K562 treated with DMSO at 1 percent for 12 hours (cell line): ENCODE results near the gene LRRC8A. TPM values are rescaled to one million over a fixed set of nuclear protein-coding genes. Genes with fewer than 3 reads are reported as not detected.

Source experiments
- total RNA-seq: library from RNA; unstranded; fragments of 300-600 nt; gene quantifications from 2 replicates; pipeline ENCODE4 v1.2.3, GENCODE V29; 2022; ENCODE audit not compliant: insufficient read depth

LRRC8A gene
- total RNA-seq = 17.4 and 38.0 TPM in 2 replicates

GRCh38 chr9:128881884-128882676, at the start of gene LRRC8A, which contains the start of gene KYAT1:
LRRC8A (plus strand) TSS chr9:128882133; CDS start chr9:128907165, 25,032 bp downstream.
KYAT1 (minus strand) TSS chr9:128881950; CDS start chr9:128845405, 36,545 bp downstream.

GRCh38 chr9:128920381-128921058, 38.6 kb downstream of the LRRC8A start, which contains the start of gene PHYHD1:
PHYHD1 (plus strand) TSS chr9:128920982; CDS start chr9:128922324, 1,342 bp downstream.

DNA sequence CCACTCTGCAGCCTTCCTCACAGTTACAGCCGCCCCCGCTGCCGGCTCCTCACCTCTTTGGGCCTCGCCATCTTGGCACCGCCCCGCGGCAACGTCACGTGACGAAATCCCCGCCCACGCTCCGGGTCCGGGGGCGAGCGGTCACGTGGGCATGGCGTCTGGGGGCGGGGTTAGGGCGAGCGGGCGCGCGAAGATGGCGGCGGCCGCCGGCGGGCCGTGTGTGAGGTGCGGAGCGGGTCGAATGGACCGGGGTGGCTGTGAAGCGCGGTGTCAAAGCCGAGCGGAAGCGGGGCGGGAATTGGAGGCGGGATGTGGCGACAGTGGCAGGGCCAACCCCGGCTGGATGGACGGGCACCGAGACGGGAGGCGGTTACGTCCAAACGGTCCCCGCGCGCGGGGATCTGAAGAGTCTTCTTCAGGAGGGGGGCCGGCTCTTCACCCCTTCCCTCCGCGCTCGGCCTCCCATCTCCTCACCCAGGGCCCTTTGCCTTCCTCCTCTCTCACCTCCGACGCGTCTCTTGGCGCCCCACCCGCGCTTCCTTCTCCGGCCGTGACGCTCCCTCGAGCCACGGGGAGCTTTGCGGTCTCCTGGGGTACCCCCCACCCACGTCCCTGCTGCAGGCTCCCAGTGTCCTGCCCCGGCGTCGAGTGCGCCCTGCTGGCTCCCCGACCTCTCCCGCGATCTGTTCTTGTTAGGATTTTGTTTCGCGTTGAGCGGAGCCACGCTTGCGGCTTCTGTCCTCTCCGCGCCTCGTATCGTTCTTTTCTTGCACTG, 65.8 kb downstream of the LRRC8A start, which contains the start of the genes DOLK and NUP188:
Gene DOLK, minus strand, starts transcription at position 77 of the 775 bp plus-strand sequence. CDS start 300 bp downstream, outside the sequence.
Gene NUP188, plus strand, starts transcription at position 173 of the 775 bp plus-strand sequence. Its CDS starts 21 bp downstream, at position 194.

Other genes starting within 250 kb of the LRRC8A start
- 175 and 190 TPM in 2 replicates for gene DYNC2I2, start 225.3 kb upstream of the LRRC8A start, total RNA-seq
- gene SET, start 192.9 kb upstream of the LRRC8A start, total RNA-seq = 172 and 390 TPM in 2 replicates
- 28.5 and 37.6 TPM in 2 replicates for gene PKN3, start 179.6 kb upstream of the LRRC8A start, total RNA-seq
- gene ZDHHC12, start 158.0 kb upstream of the LRRC8A start, total RNA-seq = 58.5 and 76.0 TPM in 2 replicates
- 20.0 and 45.8 TPM in 2 replicates for gene ZER1, start 110.2 kb upstream of the LRRC8A start, total RNA-seq
- 21.6 and 48.2 TPM in 2 replicates for gene TBC1D13, start 94.9 kb upstream of the LRRC8A start, total RNA-seq
- 124 and 190 TPM in 2 replicates for gene ENDOG, start 63.6 kb upstream of the LRRC8A start, total RNA-seq
- gene SPOUT1, start 52.3 kb upstream of the LRRC8A start, total RNA-seq = 19.3 and 30.7 TPM in 2 replicates
- 16.6 and 21.0 TPM in 2 replicates for gene KYAT1, start 183 bp upstream of the LRRC8A start, total RNA-seq
- gene PHYHD1, start 38.8 kb downstream of the LRRC8A start, total RNA-seq = 2.3 TPM in 1 of 2 replicates, not detected in the other
- 14.8 and 20.1 TPM in 2 replicates for gene DOLK, start 65.5 kb downstream of the LRRC8A start, total RNA-seq
- 26.6 and 71.0 TPM in 2 replicates for gene NUP188, start 65.6 kb downstream of the LRRC8A start, total RNA-seq
- 52.4 and 58.2 TPM in 2 replicates for gene SH3GLB2, start 146.2 kb downstream of the LRRC8A start, total RNA-seq
- 14.9 and 35.6 TPM in 2 replicates for gene MIGA2, start 154.5 kb downstream of the LRRC8A start, total RNA-seq
- gene DOLPP1, start 199.0 kb downstream of the LRRC8A start, total RNA-seq = 23.5 and 28.7 TPM in 2 replicates
- 18.6 and 30.0 TPM in 2 replicates for gene CRAT, start 228.7 kb downstream of the LRRC8A start, total RNA-seq
- gene PTPA, start 229.3 kb downstream of the LRRC8A start, total RNA-seq = 103 and 109 TPM in 2 replicates